Lower lobe of right lung (tissue), 2 donors: Measurements from ENCODE around the gene PRRT3. TPM values are rescaled to one million over a fixed set of nuclear protein-coding genes. Genes with fewer than 3 reads are reported as not detected.

Experiments used
- ATAC-seq, 2 donors: fragments of 200-7000 bp; cut with Tn5 transposase; one replicate each; pipeline ENCODE4 v1.9.1; 2020 to 2022; ENCODE audit warnings: mild to moderate bottlenecking in 2 of 2, moderate library complexity in 2 of 2
- DNase-seq: peaks from one replicate; pipeline ENCODE4 v3.0.0-alpha.2; 2020
- H3K27ac ChIP-seq: fragments of 200-600 bp; one replicate; pipeline ENCODE4 v1.8.0; 2022
- H3K27me3 ChIP-seq: fragments of 200-600 bp; one replicate; pipeline ENCODE4 v1.8.0; 2022; ENCODE audit warnings: low read depth
- H3K36me3 ChIP-seq: fragments of 200-600 bp; one replicate; pipeline ENCODE4 v1.8.0; 2022; ENCODE audit warnings: mild to moderate bottlenecking
- H3K4me1 ChIP-seq: fragments of 200-600 bp; one replicate; pipeline ENCODE4 v1.8.0; 2022
- H3K4me3 ChIP-seq: fragments of 200-600 bp; one replicate; pipeline ENCODE4 v1.8.0; 2022; ENCODE audit warnings: mild to moderate bottlenecking
- H3K9me3 ChIP-seq: fragments of 200-600 bp; one replicate; pipeline ENCODE4 v1.8.0; 2022
- intact Hi-C: fragments of 100-400 bp; cut with DNase I; formaldehyde crosslinking; loops from one replicate; pipeline ENCODE4 v1.11.0; 2022
- long read RNA-seq: library from polyadenylated mRNA; unstranded; transcript quantifications from one replicate; pipeline ENCODE4 v2.0.0, GENCODE V29; 2021
- total RNA-seq: library from RNA; stranded (reverse); fragmentation: NEBNext Ultra II Directional; extraction: Animal tissue kit (Norgen Biotek cat#: 25700); gene quantifications from one replicate; pipeline ENCODE4 v1.2.1, GENCODE V29; 2021
- TF ChIP-seq, protein P1 (sequence below): fragments of 200-600 bp; IDR thresholded peaks from one replicate; pipeline ENCODE4 v1.8.0; 2022; ENCODE audit warnings: antibody characterized with exemption, mild to moderate bottlenecking
- donor health status: DM: no; HTN: yes; CAD: no; lungs with severe emphysema.

PRRT3 gene
- total RNA-seq = 2.1 TPM
- long read RNA-seq, partial matches to known transcripts = 6 of 9 reads
- long read RNA-seq, other reads (novel, unspliced or antisense) = 2 of 9 reads

DNA sequence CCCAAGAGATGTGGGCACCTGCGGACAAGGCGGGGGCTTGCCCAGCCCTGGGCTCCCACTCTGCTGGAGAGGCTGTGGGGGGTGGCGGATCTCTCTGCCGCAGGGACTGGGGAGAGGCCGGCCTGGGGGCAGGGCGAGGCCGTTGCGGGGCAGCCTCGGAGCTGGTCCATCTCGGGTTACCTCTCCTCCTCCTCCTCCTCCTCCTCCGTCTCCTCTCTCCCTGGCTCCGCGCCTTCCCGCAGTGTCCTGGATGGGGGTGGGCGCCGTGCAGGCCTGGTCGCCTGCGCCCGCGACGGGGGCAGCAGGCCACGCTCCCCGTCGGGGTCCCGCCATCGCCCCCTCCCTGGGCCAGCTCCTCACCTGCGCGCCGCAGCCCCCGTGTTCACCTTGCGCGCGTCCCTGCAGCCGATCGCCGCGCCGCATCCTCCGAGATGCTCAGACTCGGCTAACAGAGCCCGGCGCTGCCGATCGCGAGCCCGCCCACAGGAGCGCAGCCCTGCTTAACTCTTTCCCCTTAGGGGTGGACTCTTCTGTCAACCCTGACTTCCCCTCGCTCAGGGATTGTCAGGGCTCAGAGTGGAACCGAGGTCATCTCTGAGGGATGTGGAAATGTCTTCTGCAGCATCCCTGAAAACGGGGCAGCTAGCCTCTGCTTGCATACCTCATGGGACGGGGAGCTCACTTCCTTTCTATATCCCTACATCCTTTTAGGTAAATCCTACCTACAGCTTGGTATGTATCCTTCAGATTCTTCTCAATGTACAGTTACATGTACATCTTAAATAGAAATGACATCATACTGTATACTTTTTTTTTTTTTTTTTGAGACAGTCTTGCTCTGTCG is at the start of gene PRRT3:
Gene PRRT3, minus strand, starts transcription at position 447 of the 844 bp plus-strand sequence. CDS start 2,293 bp downstream, outside the sequence.
- peaks cover 21% of the 10 kb centered on the region for H3K4me1 ChIP-seq
- TF ChIP-seq, protein P1, sequence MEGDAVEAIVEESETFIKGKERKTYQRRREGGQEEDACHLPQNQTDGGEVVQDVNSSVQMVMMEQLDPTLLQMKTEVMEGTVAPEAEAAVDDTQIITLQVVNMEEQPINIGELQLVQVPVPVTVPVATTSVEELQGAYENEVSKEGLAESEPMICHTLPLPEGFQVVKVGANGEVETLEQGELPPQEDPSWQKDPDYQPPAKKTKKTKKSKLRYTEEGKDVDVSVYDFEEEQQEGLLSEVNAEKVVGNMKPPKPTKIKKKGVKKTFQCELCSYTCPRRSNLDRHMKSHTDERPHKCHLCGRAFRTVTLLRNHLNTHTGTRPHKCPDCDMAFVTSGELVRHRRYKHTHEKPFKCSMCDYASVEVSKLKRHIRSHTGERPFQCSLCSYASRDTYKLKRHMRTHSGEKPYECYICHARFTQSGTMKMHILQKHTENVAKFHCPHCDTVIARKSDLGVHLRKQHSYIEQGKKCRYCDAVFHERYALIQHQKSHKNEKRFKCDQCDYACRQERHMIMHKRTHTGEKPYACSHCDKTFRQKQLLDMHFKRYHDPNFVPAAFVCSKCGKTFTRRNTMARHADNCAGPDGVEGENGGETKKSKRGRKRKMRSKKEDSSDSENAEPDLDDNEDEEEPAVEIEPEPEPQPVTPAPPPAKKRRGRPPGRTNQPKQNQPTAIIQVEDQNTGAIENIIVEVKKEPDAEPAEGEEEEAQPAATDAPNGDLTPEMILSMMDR = no peak
- H3K4me3 ChIP-seq = peak within 1 kb of the TSS; percentile 56
- intact Hi-C loops = no loop called here
- H3K27me3 ChIP-seq = no peaks in the 10 kb centered on the region
- peak; percentile 63 for DNase-seq
- no peaks in the 10 kb centered on the region for H3K9me3 ChIP-seq
- ATAC-seq = peak; percentile 64 to 65
- H3K27ac ChIP-seq = no peak within 1 kb of the TSS
- no peaks in the 10 kb centered on the region for H3K36me3 ChIP-seq

DNA sequence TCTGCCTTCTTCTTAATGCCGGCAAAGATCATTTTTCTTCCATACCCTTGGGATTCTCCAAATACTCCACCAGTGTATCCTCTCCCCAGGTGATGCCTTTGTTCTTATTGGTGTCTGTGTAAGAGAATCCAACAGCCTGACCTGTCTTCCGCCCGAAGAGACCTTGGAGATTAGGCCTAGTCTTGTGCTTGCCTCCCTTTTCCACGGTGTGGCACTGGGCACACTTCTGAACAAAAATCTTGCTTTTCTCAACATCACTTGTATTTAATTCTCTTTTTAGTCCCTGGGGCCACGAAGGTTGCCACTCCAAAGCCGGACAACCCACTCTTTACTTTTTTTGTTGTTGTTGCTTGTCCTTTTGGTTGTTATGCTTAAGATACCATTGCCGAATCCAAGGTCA is 48.5 kb upstream of the PRRT3 start:
- intact Hi-C loops = no loop called here
- Histone ChIP-seq H3K4me3 (no peak overlapping the region), H3K36me3 (peaks cover 8% of the 10 kb centered on the region), H3K27ac (no peak overlapping the region), H3K9me3 (no peaks in the 10 kb centered on the region), H3K27me3 (no peaks in the 10 kb centered on the region), H3K4me1 (no peaks in the 10 kb centered on the region)
- TF ChIP-seq, protein P1 = no peak
- ATAC-seq = no peak
- DNase-seq = no peak

DNA sequence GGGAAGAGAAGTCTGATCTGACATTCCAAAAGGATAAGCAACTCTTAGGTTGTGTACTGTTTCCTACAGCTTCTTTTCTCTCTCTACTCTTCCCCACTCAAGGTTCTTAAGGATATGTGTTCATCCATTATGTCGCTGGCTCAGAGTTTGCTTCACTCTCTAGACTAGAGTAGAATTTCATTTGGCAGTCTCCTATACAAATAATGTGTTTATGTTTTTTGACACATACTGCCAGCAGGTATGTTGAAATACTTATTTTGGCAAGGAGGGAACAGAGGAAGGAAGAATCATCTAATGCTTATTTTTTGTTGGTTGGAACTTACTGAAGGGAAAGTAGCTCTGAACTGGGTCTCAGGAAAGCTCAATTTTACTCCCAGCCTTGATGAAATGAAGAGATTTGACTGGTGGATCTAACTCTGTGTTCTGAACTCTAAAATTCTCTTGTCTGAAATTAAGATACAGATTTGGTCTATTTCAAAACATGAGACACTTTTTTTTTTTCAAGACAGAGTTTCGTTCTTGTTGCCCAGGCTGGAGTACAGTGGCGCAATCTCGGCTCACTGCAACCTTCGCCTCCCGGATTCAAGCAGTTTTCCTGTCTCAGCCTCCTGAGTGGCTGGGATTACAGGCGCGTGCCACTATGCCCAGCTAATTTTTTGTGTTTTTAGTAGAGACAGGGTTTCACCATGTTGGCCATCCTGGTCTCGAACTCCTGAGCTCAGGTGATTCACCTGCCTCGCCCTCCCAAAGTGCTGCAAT is 42.1 kb upstream of the PRRT3 start:
- TF ChIP-seq, protein P1 = no peak
- no peaks in the 10 kb centered on the region for H3K9me3 ChIP-seq
- DNase-seq (no peak), ATAC-seq (no peak)
- no peak overlapping the region for H3K4me3 ChIP-seq
- no peaks in the 10 kb centered on the region for H3K4me1 ChIP-seq
- no peaks in the 10 kb centered on the region for H3K27me3 ChIP-seq
- peaks cover 8% of the 10 kb centered on the region for H3K36me3 ChIP-seq
- intact Hi-C loops = no loop called here
- H3K27ac ChIP-seq = no peak overlapping the region

DNA sequence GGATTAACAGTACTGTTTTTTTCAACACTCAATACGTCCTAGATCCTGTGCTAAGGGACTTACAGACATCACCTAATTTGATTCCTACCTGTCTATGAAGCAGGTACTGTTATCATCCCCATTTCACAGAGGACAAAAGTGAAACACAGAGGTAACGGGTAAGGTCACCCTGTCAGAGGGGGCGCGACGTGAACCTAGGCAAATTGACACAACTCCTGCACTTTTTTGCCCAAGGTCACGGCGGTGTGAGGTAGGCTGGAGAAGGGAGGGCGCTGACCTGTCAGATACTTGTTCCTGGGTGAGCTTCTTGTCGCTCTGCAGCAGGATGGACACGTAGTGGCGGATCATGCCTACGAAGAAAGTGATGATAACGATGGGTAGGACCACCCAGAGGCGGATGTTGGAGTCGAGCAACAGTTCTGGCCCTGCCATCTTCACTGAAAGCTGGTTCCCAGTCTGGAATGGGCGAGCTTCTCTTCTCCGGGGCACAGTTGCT is 34.1 kb upstream of the PRRT3 start:
- Histone ChIP-seq H3K27ac (peak overlapping the region; percentile 82), H3K9me3 (no peaks in the 10 kb centered on the region), H3K36me3 (peaks cover 27% of the 10 kb centered on the region), H3K27me3 (no peaks in the 10 kb centered on the region), H3K4me3 (peak overlapping the region; percentile 73), H3K4me1 (peaks cover 39% of the 10 kb centered on the region)
- ATAC-seq (peak; percentile 33 to 60), DNase-seq (no peak)
- intact Hi-C loops = no loop called here
- TF ChIP-seq, protein P1 = no peak

DNA sequence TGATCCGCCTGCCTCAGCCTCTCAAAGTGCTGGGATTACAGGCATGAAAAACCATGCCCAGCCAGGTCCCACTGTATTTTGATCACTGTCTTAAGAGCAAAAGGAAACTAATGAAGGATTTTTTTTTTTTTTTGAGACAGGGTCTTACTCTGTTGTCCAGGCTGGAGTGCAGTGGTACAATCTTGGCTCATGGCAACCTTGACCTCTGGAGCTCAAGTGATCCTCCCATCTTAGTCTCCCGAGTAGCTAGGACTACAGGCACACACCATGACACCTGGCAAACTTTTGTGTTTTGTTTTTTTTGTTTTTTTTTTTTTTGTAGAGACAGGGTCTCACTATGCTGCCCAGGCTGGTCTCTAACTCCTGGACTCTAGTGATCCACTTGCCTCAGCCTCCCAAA is 28.0 kb upstream of the PRRT3 start:
- intact Hi-C loops = no loop called here
- Histone ChIP-seq H3K4me1 (peaks cover 63% of the 10 kb centered on the region), H3K27me3 (no peaks in the 10 kb centered on the region), H3K36me3 (peaks cover 59% of the 10 kb centered on the region), H3K9me3 (no peaks in the 10 kb centered on the region), H3K4me3 (no peak overlapping the region), H3K27ac (no peak overlapping the region)
- TF ChIP-seq, protein P1 = no peak
- DNase-seq = no peak
- no peak for ATAC-seq
